HG03521 (cell line): ENCODE results near the gene TNRC18.

Experiments used
- ATAC-seq: cut with Tn5 transposase; IDR thresholded peaks from one replicate; pipeline ENCODE4 v1.9.1; 2021; ENCODE audit warnings: mild to moderate bottlenecking, moderate library complexity; ENCODE audit not compliant: unreplicated experiment

TNRC18 gene

DNA sequence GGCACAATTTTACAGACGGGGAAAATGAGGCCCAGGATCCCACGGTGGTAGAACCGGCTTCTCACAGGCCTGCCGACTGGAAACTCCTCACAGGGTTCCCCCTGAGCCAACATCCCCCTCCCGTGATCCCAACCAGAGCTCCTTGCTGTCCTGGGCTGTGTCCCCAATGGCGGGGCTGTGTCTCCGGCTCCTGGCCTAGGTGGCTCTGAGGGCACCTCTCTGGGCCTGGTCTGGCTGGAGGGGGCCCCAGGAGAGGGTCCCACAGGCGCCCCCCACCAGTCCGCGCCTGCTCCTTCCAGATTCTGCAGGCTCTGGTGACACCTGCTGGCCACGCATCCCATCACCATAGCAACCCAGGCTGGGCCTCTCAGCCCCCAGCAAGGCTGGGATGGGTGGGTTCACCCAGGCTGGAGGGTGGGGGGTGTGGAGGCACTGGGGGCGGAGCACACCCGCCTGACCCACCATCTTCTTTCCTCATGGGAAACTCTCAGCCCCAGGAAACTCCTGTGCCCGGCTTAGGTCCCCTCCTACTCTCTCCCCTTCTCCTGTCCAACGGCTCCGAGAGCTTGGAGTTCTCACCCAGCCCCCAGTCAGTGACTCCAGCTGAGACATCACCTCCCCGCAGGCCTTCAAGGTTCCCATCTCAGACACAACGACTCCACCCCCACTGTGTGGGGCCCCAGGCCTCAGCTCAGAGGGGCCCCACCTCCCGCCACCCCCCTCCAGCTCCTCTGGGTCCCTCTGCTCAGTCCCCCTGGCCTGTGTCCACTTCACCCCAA, 27.1 kb upstream of the TNRC18 start:
- no peak for ATAC-seq

- no peak for ATAC-seq
Measured at GRCh38 chr7:5448378-5449037, 24.9 kb upstream of the TNRC18 start.

- ATAC-seq, result no peak
Measured at GRCh38 chr7:5445981-5446594, 22.5 kb upstream of the TNRC18 start.

GRCh38 chr7:5443678-5444077, 20.0 kb upstream of the TNRC18 start:
- no peak for ATAC-seq

- no peak for ATAC-seq
Measured at GRCh38 chr7:5442757-5443305, 19.2 kb upstream of the TNRC18 start.

- ATAC-seq, result no peak
Measured at GRCh38 chr7:5441840-5442503, 18.3 kb upstream of the TNRC18 start.

DNA sequence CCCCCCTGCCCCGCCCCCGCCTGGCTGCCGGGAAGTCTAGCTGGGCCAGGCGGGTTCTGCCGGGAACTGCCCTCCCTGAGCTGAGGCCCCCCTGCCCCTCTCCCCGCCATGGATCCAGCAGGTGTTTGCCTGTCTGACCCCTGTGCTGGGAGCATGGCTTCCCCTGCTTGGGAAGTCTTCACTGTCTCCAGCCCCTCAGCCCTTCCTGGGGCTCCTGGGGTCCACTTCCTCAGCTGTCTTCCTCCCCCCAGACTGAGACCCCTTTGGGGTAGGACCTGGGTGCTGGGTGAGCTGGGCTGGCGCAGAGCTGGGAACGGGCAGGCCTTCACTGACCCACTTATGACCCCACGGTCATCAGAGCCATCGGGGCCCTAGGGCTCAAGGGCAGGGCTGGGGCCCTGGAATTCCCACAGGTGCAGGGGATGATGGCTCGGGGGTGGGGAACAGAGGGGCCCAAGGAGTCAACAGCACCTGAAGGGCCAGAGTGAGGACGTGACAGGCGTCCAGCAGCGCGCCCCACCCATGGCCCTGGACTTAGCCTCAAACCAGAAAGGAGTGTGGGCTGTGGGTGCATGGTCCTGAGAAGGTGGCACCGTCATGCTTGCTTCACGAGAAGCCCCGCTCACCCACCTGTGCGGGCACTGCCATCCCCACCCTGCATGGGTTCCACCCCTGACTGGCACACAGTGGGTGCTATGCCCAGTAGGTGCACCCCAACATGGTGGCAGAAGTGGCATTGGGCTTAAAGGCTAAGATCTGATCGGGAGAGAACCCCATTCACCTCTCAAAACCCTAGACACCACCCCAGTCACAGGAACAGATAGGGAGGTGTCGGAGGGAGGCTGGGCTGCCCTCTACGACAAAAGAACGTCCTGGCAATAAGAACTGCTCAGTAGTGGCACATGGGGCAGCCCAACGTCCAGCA, 16.2 kb upstream of the TNRC18 start:
- no peak for ATAC-seq

GRCh38 chr7:5439209-5439571, 15.6 kb upstream of the TNRC18 start:
- no peak for ATAC-seq

DNA sequence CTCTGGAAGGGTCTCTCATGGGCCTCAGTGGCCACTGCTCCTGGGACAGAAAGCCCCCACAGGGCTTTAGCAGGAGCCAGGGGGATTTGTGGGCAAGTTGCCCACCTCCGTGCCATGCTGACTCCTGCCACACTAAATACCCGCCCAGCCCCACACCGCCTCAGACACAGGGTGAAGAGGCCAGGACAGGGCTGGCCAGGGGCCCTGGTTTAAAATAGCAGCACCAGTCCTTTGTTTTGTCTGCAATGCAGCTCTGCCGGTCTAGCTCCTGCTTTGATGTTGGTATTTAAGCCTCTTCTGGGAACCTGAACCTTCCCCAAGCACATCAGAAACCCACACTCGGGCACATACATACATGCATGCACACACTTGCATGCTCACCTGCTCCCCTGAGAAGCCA, 14.4 kb upstream of the TNRC18 start:
- ATAC-seq, result no peak

GRCh38 chr7:5437348-5437892, 13.8 kb upstream of the TNRC18 start:
- ATAC-seq, result no peak

DNA sequence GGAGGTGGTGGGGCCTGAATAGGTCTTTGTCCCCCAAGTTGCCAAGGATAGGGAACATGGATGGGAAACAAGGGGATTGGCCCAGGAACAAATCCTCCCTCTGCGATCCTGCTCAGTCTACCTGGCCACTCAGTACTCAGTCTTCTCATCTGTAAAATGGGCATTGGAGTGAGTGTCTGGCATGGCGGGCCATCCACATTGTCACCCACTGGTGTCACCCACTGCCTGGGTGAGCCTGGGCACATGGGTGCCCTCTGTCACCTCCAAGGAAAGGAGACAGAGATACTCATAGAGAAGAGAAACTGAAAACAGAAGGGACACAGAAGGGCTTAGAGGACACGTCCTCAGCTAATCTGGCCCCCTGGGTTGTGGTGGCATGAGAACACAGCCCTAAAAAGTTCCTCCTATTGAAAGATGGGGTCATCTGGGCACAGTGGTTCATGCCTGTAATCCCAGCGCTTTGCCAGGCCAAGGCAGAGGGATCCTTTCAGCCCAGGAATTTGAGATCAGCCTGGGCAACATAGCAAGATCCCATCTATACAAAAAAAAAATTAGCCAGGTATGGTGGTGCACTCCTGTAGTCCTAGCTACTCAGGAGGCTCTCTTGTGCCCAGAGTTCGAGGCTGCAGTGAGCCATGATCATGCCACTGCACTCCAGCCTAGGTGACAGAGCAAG, 12.5 kb upstream of the TNRC18 start:
- ATAC-seq, result no peak

- no peak for ATAC-seq
Measured at GRCh38 chr7:5435291-5436002, 11.8 kb upstream of the TNRC18 start.

DNA sequence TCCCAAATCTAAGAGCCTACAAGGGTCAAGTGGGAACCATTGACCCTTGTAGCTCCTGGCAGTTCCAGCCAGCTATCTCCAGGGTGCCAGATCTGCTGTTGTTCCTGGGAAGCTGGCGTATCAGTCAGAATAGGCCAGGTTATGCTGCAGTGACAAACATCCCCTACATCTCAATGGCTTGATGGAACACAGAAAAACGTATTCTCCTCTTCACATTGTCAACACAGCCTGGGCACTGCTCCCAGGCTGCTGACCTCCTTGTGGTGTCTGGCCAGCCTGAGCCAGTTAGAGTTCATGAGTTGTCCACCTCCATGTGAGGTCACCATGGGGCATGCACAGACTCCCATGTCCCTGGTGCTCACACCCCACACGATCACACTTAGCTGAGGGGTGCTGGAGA, 9.5 kb upstream of the TNRC18 start:
- ATAC-seq, result no peak

GRCh38 chr7:5432691-5433090, 9.1 kb upstream of the TNRC18 start:
- ATAC-seq, result no peak

GRCh38 chr7:5431560-5432015, 8.0 kb upstream of the TNRC18 start:
- ATAC-seq, result no peak

GRCh38 chr7:5430612-5430947, 6.9 kb upstream of the TNRC18 start:
- ATAC-seq, result no peak

DNA sequence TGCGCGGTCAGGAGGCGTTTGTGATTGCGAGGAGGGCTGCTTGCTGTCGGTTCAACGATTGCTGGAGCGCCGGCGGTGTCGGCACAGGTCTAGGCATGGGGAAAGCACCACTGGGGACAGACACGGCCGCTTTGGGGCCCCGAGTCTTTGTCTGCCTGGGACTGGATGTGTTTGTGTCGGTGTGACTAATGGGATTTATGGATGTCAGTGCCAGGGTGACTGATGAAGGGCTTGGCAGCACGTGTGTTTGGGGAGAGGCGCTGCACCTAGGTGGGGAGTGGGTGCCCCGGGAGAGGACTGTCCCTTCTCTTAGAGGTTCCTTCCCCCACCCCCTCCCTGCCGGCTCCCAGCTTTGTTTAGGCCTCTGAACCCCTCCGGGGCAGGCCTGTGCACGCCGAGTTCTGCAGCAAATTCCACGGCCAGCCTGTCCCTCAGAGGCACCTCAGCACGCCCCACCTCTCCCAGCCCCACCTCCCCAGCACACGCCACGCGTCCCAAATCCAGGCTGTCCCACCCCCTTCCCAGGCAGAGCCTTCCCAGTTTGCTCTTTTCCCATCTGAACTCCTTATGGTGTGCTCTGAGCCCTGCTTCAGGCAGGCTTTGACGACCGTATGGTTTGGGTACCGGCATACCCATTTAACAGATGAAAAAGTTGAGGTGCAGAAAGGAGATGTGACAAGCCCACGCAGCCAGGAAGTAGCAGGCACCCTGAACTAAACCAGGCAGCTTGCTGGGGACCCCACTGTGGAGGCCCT, 6.4 kb upstream of the TNRC18 start:
- no peak for ATAC-seq

GRCh38 chr7:5429253-5429856, 5.7 kb upstream of the TNRC18 start:
- no peak for ATAC-seq
